SU-DHL-6 (cell line): Measurements from ENCODE around the gene SYNRG.

Experiments used
- H2AFZ ChIP-seq: fragments of 200-600 bp; sonication (generic); 2 replicates; pipeline ENCODE4 v1.6.1; 2014; ENCODE audit warnings: low read depth, mild to moderate bottlenecking, moderate library complexity, mixed read lengths, antibody characterized with exemption, low read length; ENCODE audit not compliant: severe bottlenecking
- H3F3A ChIP-seq: fragments of 200-600 bp; shearing (Covaris generic); 2 replicates; pipeline ENCODE4 v1.6.0; 2016; ENCODE audit warnings: antibody characterized with exemption, mild to moderate bottlenecking; ENCODE audit not compliant: insufficient read depth
- H3K27ac ChIP-seq: fragments of 200-600 bp; sonication (generic); 2 replicates; pipeline ENCODE4 v1.5.1; 2016; ENCODE audit warnings: low read depth, mild to moderate bottlenecking, low read length, moderate library complexity, mixed read lengths
- H3K27me3 ChIP-seq: fragments of 200-600 bp; sonication (generic), shearing (Covaris generic); 2 replicates; pipeline ENCODE4 v1.6.0; 2014; ENCODE audit warnings: mild to moderate bottlenecking, low read length
- H3K36me3 ChIP-seq: fragments of 200-600 bp; sonication (generic); 2 replicates; pipeline ENCODE4 v1.6.1; 2014; ENCODE audit warnings: mild to moderate bottlenecking, low read length, mixed read lengths
- H3K4me2 ChIP-seq: fragments of 300-600, 200-600 bp; shearing (Covaris generic), sonication (generic); 2 replicates; pipeline ENCODE4 v1.6.0; 2014; ENCODE audit warnings: low read length, low read depth, mild to moderate bottlenecking; ENCODE audit not compliant: poor library complexity, severe bottlenecking
- H3K4me3 ChIP-seq: fragments of 200-600 bp; sonication (generic); 2 replicates; pipeline ENCODE4 v1.5.1; 2014; ENCODE audit warnings: antibody characterized with exemption, low read length, mild to moderate bottlenecking, mixed read lengths; ENCODE audit not compliant: insufficient read depth, poor library complexity, severe bottlenecking
- H3K79me2 ChIP-seq: fragments of 200-600 bp; sonication (generic); 2 replicates; pipeline ENCODE4 v1.6.1; 2014; ENCODE audit warnings: mild to moderate bottlenecking, low read length, moderate library complexity; ENCODE audit not compliant: insufficient read depth
- H3K9ac ChIP-seq: fragments of 200-600 bp; sonication (generic); 2 replicates; pipeline ENCODE4 v1.7.0; 2014; ENCODE audit warnings: mild to moderate bottlenecking, low read length
- H3K9me2 ChIP-seq: fragments of 200-600 bp; sonication (generic); replicated peaks from 2 replicates; pipeline ENCODE4 v1.6.1; 2014; ENCODE audit warnings: low read length; ENCODE audit not compliant: insufficient read depth
- H3K9me3 ChIP-seq: fragments of 200-600 bp; sonication (generic); 2 replicates; pipeline ENCODE4 v1.6.1; 2014; ENCODE audit warnings: low read length, mixed read lengths; ENCODE audit not compliant: insufficient read depth
- H4K20me1 ChIP-seq: fragments of 200-600 bp; sonication (generic); 2 replicates; pipeline ENCODE4 v1.6.1; 2014; ENCODE audit warnings: low read depth, mild to moderate bottlenecking, antibody characterized with exemption, low read length, moderate library complexity, mixed read lengths
- EZH2phosphoT487 ChIP-seq: fragments of 200-600 bp; sonication (generic), shearing (Covaris generic); conservative IDR thresholded peaks from 2 replicates; pipeline ENCODE4 v1.6.1; 2018; ENCODE audit warnings: mild to moderate bottlenecking, antibody characterized with exemption, low read length, moderate library complexity, mixed read lengths
- TF ChIP-seq, protein P1 (sequence below): fragments of 200-600 bp; sonication (generic); IDR thresholded peaks from one replicate; pipeline ENCODE4 v1.5.1; 2017; ENCODE audit warnings: antibody characterized with exemption, mild to moderate bottlenecking, low read length, moderate library complexity; ENCODE audit not compliant: insufficient read depth, poor library complexity, severe bottlenecking

Gene SYNRG

DNA sequence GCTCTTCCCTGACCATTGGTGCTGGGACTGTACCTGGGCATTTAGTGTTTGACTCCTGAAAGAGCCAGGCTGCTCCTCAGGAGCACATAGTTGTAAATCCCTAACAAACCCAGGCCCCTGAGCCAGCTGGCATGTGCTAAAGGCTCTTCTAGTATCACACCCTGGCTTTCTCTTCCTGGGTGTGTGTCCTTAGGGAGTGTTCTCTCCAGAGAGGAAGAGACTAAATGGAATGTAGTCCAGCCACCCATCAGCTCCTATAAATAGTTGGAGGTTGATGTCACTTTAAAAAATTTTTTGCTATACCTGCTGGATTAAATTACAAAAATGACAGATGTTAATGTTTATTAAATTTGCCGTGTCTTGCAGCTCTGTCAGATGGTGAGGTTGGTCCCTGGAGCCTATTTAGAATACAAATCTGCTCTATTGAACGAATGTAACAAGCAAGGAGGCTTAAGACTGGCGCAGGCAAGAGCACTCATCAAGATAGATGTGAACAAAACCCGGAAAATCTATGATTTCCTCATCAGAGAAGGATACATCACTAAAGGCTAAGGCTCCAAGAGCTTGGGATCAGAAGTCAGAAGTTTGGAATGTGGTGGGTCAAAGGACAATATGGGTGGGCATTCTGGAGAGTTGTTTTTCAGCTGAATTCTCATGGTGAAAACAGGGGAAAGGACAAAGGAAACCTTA lies 132.6 kb downstream of the SYNRG start:
- Histone ChIP-seq H3K27ac (no peak overlapping the region), H3K9me3 (no peaks in the 10 kb centered on the region), H3K79me2 (no peaks in the 10 kb centered on the region), H4K20me1 (no peaks in the 10 kb centered on the region), H3F3A (no peaks in the 10 kb centered on the region), H3K4me2 (no peak overlapping the region), H3K36me3 (peaks cover 29% of the 10 kb centered on the region), H3K9ac (no peak overlapping the region), H2AFZ (no peak overlapping the region), H3K9me2 (no peaks in the 10 kb centered on the region), H3K27me3 (no peaks in the 10 kb centered on the region), H3K4me3 (no peak overlapping the region)
- TF ChIP-seq, protein P1, sequence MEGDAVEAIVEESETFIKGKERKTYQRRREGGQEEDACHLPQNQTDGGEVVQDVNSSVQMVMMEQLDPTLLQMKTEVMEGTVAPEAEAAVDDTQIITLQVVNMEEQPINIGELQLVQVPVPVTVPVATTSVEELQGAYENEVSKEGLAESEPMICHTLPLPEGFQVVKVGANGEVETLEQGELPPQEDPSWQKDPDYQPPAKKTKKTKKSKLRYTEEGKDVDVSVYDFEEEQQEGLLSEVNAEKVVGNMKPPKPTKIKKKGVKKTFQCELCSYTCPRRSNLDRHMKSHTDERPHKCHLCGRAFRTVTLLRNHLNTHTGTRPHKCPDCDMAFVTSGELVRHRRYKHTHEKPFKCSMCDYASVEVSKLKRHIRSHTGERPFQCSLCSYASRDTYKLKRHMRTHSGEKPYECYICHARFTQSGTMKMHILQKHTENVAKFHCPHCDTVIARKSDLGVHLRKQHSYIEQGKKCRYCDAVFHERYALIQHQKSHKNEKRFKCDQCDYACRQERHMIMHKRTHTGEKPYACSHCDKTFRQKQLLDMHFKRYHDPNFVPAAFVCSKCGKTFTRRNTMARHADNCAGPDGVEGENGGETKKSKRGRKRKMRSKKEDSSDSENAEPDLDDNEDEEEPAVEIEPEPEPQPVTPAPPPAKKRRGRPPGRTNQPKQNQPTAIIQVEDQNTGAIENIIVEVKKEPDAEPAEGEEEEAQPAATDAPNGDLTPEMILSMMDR = no peak
- TF ChIP-seq EZH2phosphoT487 = no peak

DNA sequence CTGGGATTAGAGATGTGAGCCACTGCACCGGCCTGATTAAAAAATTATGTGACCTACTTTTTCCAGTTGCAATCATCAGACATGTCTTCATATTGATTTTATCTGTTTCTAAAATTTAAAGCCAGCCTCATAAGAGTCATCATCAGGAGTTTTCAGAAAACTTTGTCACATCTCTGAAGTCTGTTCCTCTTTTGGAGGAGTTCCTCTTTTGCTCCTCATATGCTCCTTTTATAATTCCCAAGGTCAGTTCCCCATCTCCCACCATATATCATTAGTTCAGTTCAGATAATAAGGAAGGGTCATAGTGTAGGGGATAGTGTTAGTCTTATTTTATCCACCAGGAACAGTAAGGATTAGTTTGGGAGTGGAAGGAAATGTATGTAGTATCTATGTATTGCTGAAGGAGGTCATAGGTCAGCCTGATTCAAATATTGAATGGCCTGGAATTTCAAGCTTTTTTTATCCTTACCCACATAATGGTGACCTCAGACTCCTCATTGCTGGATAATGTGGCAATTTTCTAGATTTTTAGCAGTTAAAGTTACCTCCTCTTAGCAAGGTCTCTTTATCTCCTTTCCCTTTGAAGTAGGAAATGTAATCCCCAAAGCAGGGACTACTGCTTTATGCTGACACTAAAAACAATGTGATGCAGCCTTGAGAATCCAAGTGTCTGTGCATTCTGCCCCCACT lies 133.3 kb downstream of the SYNRG start:
- H3K9ac ChIP-seq = no peak overlapping the region
- no peak overlapping the region for H3K4me3 ChIP-seq
- H4K20me1 ChIP-seq = no peaks in the 10 kb centered on the region
- no peaks in the 10 kb centered on the region for H3K27me3 ChIP-seq
- H3K9me3 ChIP-seq = no peaks in the 10 kb centered on the region
- no peak overlapping the region for H3K4me2 ChIP-seq
- TF ChIP-seq, protein P1 = no peak
- no peak for TF ChIP-seq EZH2phosphoT487
- no peak overlapping the region for H2AFZ ChIP-seq
- H3K36me3 ChIP-seq = peaks cover 33% of the 10 kb centered on the region
- no peak overlapping the region for H3K27ac ChIP-seq
- no peaks in the 10 kb centered on the region for H3K9me2 ChIP-seq
- no peaks in the 10 kb centered on the region for H3K79me2 ChIP-seq
- no peaks in the 10 kb centered on the region for H3F3A ChIP-seq

- Histone ChIP-seq H3K27me3 (no peaks in the 10 kb centered on the region), H3K9me3 (no peaks in the 10 kb centered on the region), H3K36me3 (peaks cover 22% of the 10 kb centered on the region; the same call in 1 of the 2 replicates), H3K4me2 (no peak overlapping the region), H3K79me2 (no peaks in the 10 kb centered on the region), H2AFZ (no peak overlapping the region), H3K27ac (no peak overlapping the region), H3K4me3 (no peak overlapping the region), H3K9me2 (no peaks in the 10 kb centered on the region), H3K9ac (no peak overlapping the region), H4K20me1 (no peaks in the 10 kb centered on the region), H3F3A (no peaks in the 10 kb centered on the region)
- TF ChIP-seq, protein P1 = no peak
- no peak for TF ChIP-seq EZH2phosphoT487
These were observed 139.0 kb downstream of the SYNRG start for GRCh38 chr17:37470181-37470580.
